CD8-positive, alpha-beta memory T cell (primary cell): ENCODE results near the gene TMEM132E. TPM values are rescaled to one million over a fixed set of nuclear protein-coding genes. Genes with fewer than 3 reads are reported as not detected.

Experiments
- CTCF ChIA-PET: fragments of 350-600 bp; sonication (Branson Sonifier 250); formaldehyde crosslinking; loops from one replicate; lab custom pipeline; 2021; ENCODE audit warnings: antibody characterized with exemption; lab: Charles Lee
- POLR2A ChIA-PET: fragments of 350-600 bp; sonication (Branson Sonifier 250); formaldehyde crosslinking; loops from one replicate; lab custom pipeline; 2021; ENCODE audit warnings: antibody characterized with exemption; lab: Charles Lee
- DNase-seq, 5 donors: peaks; one replicate each; pipeline versions ENCODE4 v3.0.0 to v3.0.0-alpha.2; 2020 to 2022; ENCODE audit warnings: mixed read lengths in 1 of 5
- H3K27ac ChIP-seq: one replicate; pipeline ENCODE4 v1.7.0; 2013; ENCODE audit warnings: low read depth, mild to moderate bottlenecking, low read length, moderate library complexity
- H3K27me3 ChIP-seq: 2 replicates; pipeline ENCODE4 v1.7.0; 2013; ENCODE audit warnings: low read length, mild to moderate bottlenecking; ENCODE audit not compliant: insufficient read depth, poor library complexity, severe bottlenecking
- H3K36me3 ChIP-seq: 2 replicates; pipeline ENCODE4 v1.7.0; 2013; ENCODE audit warnings: mild to moderate bottlenecking, low read length, moderate library complexity; ENCODE audit not compliant: insufficient read depth
- H3K4me1 ChIP-seq: 2 replicates; pipeline ENCODE4 v1.7.0; 2013; ENCODE audit warnings: mild to moderate bottlenecking, low read length, moderate library complexity; ENCODE audit not compliant: insufficient read depth
- H3K4me3 ChIP-seq: 2 replicates; pipeline ENCODE4 v1.7.0; 2013; ENCODE audit warnings: mild to moderate bottlenecking, low read length
- H3K9me3 ChIP-seq: 2 replicates; pipeline ENCODE4 v1.7.0; 2013; ENCODE audit warnings: mild to moderate bottlenecking, low read length
- H3K27ac Mint-ChIP-seq, 8 donors: one replicate each; pipeline ENCODE4 v1.8.0; 2020 to 2021; ENCODE audit warnings: mixed read lengths in 8 of 8, mild to moderate bottlenecking in 6 of 8, inconsistent platforms in 3 of 8, moderate library complexity in 3 of 8
- H3K27me3 Mint-ChIP-seq, 2 donors: one replicate each; pipeline ENCODE4 v1.8.0; 2020 to 2021; ENCODE audit warnings: mixed read lengths in 2 of 2, mild to moderate bottlenecking in 1 of 2, moderate library complexity in 1 of 2
- H3K36me3 Mint-ChIP-seq, 3 donors: one replicate each; pipeline ENCODE4 v1.8.0; 2020 to 2021; ENCODE audit warnings: mixed read lengths in 3 of 3, inconsistent platforms in 1 of 3, mild to moderate bottlenecking in 1 of 3
- H3K4me1 Mint-ChIP-seq, 3 donors: one replicate each; pipeline ENCODE4 v1.8.0; 2020 to 2021; ENCODE audit warnings: mixed read lengths in 3 of 3, inconsistent platforms in 1 of 3, mild to moderate bottlenecking in 1 of 3
- H3K4me3 Mint-ChIP-seq, 7 donors: one replicate each; pipeline ENCODE4 v1.8.0; 2020 to 2021; ENCODE audit warnings: mixed read lengths in 7 of 7, mild to moderate bottlenecking in 6 of 7, moderate library complexity in 4 of 7, inconsistent platforms in 2 of 7
- H3K9me3 Mint-ChIP-seq, 5 donors: one replicate each; pipeline ENCODE4 v1.8.0; 2020 to 2022; ENCODE audit warnings: mixed read lengths in 5 of 5, mild to moderate bottlenecking in 3 of 5, moderate library complexity in 2 of 5, inconsistent platforms in 1 of 5
- polyA plus RNA-seq: library from polyadenylated mRNA; unstranded; fragments of 300-500 nt; fragmentation: Illumina TruSeq; gene quantifications from one replicate; pipeline ENCODE4 v1.2.3, GENCODE V29; 2021
- total RNA-seq, 2 experiments: library from RNA; stranded (reverse); gene quantifications; one replicate each; pipeline ENCODE4 v1.2.3, GENCODE V29; 2021

Gene TMEM132E
- total and polyA plus RNA-seq, 3 experiments from 2014 or later = 0.24 TPM; not detected in 2

DNA sequence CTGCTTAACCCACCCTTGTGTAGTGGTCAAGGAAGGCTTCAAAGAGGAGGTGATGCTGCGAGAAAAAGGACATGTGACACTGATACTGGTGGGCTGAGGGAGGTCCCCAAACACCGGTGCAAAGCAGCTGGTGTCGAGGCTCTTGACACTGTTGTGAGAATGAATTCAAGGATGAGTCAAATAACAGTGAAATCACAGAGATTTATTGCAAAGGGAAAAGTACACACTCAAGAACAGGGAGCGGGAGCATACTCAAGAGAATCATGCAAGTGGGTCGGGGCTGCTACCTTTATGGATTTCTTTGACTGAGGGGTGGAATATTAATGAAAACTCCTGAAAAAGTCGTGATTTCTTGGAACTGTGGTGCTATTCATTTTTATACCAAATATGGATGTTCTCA lies 31.1 kb downstream of the TMEM132E start:
- Mint-ChIP-seq H3K36me3 (no peaks in the 10 kb centered on the region), H3K4me3 (no peak overlapping the region), H3K27me3 (peaks cover 41 to 81% of the 10 kb centered on the region in 2 donors), H3K9me3 (peaks cover 0 to 2% (median 0%) of the 10 kb centered on the region in 5 donors), H3K27ac (no peak overlapping the region), H3K4me1 (no peaks in the 10 kb centered on the region)
- no peaks in the 10 kb centered on the region for H3K9me3 ChIP-seq
- no peak for DNase-seq
- ChIA-PET POLR2A (no interaction called here), CTCF (no interaction called here)
- H3K4me1 ChIP-seq = no peaks in the 10 kb centered on the region
- H3K27me3 ChIP-seq = peaks cover 4% of the 10 kb centered on the region
- H3K36me3 ChIP-seq = no peaks in the 10 kb centered on the region
- H3K4me3 ChIP-seq = no peak overlapping the region
- no peak overlapping the region for H3K27ac ChIP-seq

DNA sequence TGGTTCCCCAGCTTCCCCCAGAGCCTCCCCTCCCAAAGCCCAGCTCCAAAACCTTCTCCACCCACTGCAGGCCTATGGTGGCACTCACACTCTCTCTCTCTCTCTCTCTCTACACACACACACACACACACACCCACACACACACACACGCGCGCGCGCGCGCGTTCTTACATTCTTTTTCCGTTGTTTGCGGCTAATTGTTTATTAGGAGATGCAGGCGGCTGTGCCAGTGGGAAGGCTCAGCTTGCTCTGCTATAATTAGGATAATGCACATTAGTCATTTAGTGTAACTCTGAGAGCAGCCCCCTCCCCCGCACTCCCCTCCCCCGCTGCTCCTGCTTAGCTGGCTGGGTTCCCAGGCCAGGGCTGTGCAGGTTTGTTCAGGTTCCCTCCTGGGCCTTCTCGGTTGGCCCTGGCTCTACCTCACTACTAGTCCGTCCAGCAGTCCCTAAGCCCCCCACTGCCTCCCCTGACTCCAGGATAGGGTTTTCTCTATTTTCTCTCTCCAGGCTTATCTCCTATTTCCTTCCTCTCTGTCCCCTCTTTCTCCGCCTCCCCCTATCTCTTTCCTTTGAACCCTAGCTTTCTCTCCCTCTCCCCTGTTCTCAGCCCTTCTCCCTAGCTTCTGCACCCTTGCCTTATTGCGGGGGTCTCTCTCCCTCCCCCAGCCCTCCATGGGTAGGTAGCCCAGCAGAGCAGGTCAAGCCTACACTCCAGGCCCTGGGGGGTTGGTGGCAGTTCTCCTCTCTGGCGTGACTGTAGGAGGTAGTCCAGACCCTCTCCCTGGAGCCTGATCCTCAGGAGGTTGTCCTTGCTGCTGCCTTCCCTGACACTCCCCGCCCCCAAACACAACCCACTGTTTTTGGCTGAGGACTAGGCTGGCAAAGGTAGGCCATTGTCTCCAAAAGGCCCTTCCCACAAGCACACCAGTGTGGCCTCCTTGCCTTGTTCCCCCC lies 34.0 kb downstream of the TMEM132E start:
- no peak overlapping the region for H3K27ac Mint-ChIP-seq
- peaks cover 34 to 76% of the 10 kb centered on the region in 2 donors for H3K27me3 Mint-ChIP-seq
- H3K4me1 Mint-ChIP-seq = no peaks in the 10 kb centered on the region
- peaks cover 0 to 2% (median 0%) of the 10 kb centered on the region in 5 donors for H3K9me3 Mint-ChIP-seq
- no peak overlapping the region for H3K27ac ChIP-seq
- no peak overlapping the region for H3K4me3 Mint-ChIP-seq
- no peaks in the 10 kb centered on the region for H3K36me3 Mint-ChIP-seq
- POLR2A ChIA-PET = no interaction called here
- H3K27me3 ChIP-seq = peaks cover 4% of the 10 kb centered on the region
- H3K9me3 ChIP-seq = no peaks in the 10 kb centered on the region
- no peaks in the 10 kb centered on the region for H3K36me3 ChIP-seq
- CTCF ChIA-PET = no interaction called here
- H3K4me3 ChIP-seq = no peak overlapping the region
- DNase-seq = no peak
- no peaks in the 10 kb centered on the region for H3K4me1 ChIP-seq

DNA sequence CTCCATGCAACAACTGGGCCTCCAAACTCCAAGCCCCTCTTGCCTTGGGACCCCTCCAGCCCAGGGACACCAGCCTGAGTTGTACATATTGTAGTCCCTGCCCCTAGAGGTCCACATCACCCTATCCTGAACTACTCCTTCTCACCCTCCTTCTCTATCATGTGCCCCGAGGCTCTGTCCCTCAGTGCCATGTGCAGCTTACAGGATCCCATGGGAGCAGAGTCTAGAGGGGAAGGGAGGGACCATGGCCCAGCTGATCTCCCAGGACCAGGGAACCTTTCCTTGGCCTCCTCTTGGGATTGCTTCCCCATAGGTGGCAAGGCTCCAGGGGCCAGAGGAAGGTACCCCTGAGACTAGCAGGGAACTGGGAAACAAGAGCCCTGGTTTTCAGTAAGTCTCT lies 35.3 kb downstream of the TMEM132E start:
- ChIA-PET POLR2A (no interaction called here), CTCF (no interaction called here)
- H3K27ac ChIP-seq = no peak overlapping the region
- H3K4me1 ChIP-seq = no peaks in the 10 kb centered on the region
- no peaks in the 10 kb centered on the region for H3K4me1 Mint-ChIP-seq
- no peaks in the 10 kb centered on the region for H3K9me3 ChIP-seq
- H3K27me3 Mint-ChIP-seq = peaks cover 28 to 72% of the 10 kb centered on the region in 2 donors
- peak overlapping the region in 1 of 8 donors; percentile 37 for H3K27ac Mint-ChIP-seq
- no peak for DNase-seq
- H3K9me3 Mint-ChIP-seq = peaks cover 0 to 2% (median 0%) of the 10 kb centered on the region in 5 donors
- no peak overlapping the region for H3K4me3 ChIP-seq
- no peaks in the 10 kb centered on the region for H3K36me3 Mint-ChIP-seq
- no peaks in the 10 kb centered on the region for H3K36me3 ChIP-seq
- no peak overlapping the region for H3K4me3 Mint-ChIP-seq
- peaks cover 4% of the 10 kb centered on the region for H3K27me3 ChIP-seq

DNA sequence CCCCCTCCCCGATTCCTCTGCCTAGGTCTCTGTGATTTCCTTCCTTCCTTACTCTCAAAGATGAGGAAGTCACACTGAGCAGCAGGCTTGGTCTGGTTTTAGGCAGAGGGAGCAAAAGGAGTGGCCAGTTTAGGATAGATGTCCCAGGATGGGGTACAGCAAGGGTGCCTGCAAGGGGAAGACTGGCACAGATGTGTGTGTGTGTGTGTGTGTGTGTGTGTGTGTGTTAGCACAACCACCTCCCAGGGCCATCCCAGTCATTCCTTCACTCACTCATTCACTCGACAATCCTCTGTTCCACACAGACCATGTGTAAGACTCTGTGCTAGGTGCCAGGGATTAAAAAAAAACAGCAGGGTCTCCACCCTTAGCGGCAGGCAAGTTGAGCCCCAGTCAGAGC lies 35.9 kb downstream of the TMEM132E start:
- ChIA-PET CTCF (no interaction called here), POLR2A (no interaction called here)
- Mint-ChIP-seq H3K27me3 (peaks cover 23 to 66% of the 10 kb centered on the region in 2 donors), H3K9me3 (peaks cover 0 to 2% (median 0%) of the 10 kb centered on the region in 5 donors), H3K4me3 (no peak overlapping the region), H3K27ac (no peak overlapping the region), H3K36me3 (no peaks in the 10 kb centered on the region), H3K4me1 (no peaks in the 10 kb centered on the region)
- Histone ChIP-seq H3K4me3 (no peak overlapping the region), H3K27me3 (peaks cover 4% of the 10 kb centered on the region), H3K4me1 (no peaks in the 10 kb centered on the region), H3K36me3 (no peaks in the 10 kb centered on the region), H3K27ac (no peak overlapping the region), H3K9me3 (no peaks in the 10 kb centered on the region)
- DNase-seq = no peak

DNA sequence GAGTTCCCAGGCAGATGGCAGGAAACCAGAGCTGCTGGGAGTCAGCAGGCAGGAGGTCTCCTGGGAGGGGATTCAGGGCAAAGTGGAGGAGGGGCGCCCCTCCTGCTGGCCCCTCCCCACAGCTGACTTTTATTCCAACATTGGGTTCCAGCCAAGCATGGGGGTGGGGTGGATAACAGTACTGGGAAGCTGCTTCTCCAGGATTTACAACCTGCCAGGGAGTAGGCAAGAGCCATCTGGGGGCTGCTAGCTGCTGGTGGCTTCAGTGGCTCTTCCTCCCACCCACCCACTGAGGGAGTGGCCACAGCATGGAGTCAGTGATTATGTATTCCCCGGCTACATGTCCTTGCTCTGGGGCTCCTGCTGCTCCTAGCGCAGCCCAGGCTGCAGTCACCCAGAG lies 36.8 kb downstream of the TMEM132E start:
- no peaks in the 10 kb centered on the region for H3K4me1 Mint-ChIP-seq
- H3K4me3 Mint-ChIP-seq = no peak overlapping the region
- CTCF ChIA-PET = no interaction called here
- no peaks in the 10 kb centered on the region for H3K36me3 ChIP-seq
- no peak for DNase-seq
- no peak overlapping the region for H3K27ac ChIP-seq
- H3K4me3 ChIP-seq = no peak overlapping the region
- H3K36me3 Mint-ChIP-seq = no peaks in the 10 kb centered on the region
- no peaks in the 10 kb centered on the region for H3K9me3 Mint-ChIP-seq
- no peaks in the 10 kb centered on the region for H3K9me3 ChIP-seq
- peaks cover under 1% of the 10 kb centered on the region for H3K27me3 ChIP-seq
- no peaks in the 10 kb centered on the region for H3K4me1 ChIP-seq
- H3K27ac Mint-ChIP-seq = no peak overlapping the region
- H3K27me3 Mint-ChIP-seq = peaks cover 21 to 66% of the 10 kb centered on the region in 2 donors
- POLR2A ChIA-PET = no interaction called here

DNA sequence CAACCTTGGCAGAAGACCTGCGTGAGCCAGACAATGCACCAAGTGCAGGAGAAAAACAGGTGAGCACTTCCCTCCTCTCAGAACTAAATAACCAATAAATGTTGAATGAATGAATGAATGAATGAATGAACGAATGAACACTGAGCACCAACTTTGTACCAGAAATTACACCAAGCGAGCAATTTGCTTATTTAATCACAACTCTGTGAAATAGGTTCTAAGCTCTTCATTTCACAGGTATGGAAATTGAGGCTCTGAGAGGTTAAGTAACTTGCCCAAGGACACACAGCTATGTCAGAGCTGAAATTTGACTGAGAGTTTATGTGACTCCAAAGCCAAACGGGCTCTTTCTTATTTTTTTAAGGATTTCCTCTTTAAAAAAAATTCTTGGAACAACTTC lies 38.0 kb downstream of the TMEM132E start:
- peaks cover 15 to 63% of the 10 kb centered on the region in 2 donors for H3K27me3 Mint-ChIP-seq
- H3K4me3 ChIP-seq = no peak overlapping the region
- no peaks in the 10 kb centered on the region for H3K4me1 Mint-ChIP-seq
- no peaks in the 10 kb centered on the region for H3K4me1 ChIP-seq
- ChIA-PET CTCF (no interaction called here), POLR2A (no interaction called here)
- no peaks in the 10 kb centered on the region for H3K9me3 Mint-ChIP-seq
- no peaks in the 10 kb centered on the region for H3K36me3 ChIP-seq
- H3K9me3 ChIP-seq = no peaks in the 10 kb centered on the region
- H3K27ac Mint-ChIP-seq = no peak overlapping the region
- no peak overlapping the region for H3K4me3 Mint-ChIP-seq
- peaks cover 3% of the 10 kb centered on the region for H3K27me3 ChIP-seq
- no peak overlapping the region for H3K27ac ChIP-seq
- no peak for DNase-seq
- H3K36me3 Mint-ChIP-seq = no peaks in the 10 kb centered on the region

DNA sequence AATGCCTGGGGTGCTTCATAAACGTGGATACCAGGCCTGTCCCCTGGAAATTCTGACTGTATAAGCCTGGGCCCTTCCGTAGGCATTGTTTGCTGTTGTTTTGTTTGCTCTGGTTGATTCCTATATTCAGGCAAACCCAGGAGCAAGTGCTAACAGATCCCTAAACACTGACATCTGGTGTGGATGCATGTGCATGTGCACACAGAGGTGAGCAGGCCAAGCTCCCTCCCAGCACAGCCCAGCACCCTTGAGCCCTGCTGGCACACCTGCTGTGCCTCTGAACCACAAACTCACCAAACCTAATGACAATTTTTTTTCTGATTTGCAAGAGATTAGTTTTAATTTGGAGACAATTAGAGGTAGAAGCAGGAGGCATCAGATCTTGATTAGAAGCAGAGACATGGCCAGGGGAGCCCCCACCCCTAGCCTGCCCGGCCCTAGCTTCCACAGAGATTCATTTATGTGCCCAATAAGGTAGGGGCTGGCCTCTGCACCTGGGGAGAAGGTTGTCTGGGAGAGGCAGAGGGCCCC lies 40.4 kb downstream of the TMEM132E start:
- Histone ChIP-seq H3K36me3 (no peaks in the 10 kb centered on the region), H3K4me1 (no peaks in the 10 kb centered on the region), H3K9me3 (no peaks in the 10 kb centered on the region), H3K27ac (no peak overlapping the region), H3K4me3 (no peak overlapping the region), H3K27me3 (peaks cover 7% of the 10 kb centered on the region)
- no peak overlapping the region for H3K4me3 Mint-ChIP-seq
- H3K27me3 Mint-ChIP-seq = peaks cover 22 to 66% of the 10 kb centered on the region in 2 donors
- CTCF ChIA-PET = no interaction called here
- no peak overlapping the region for H3K27ac Mint-ChIP-seq
- H3K9me3 Mint-ChIP-seq = no peaks in the 10 kb centered on the region
- POLR2A ChIA-PET = no interaction called here
- H3K4me1 Mint-ChIP-seq = no peaks in the 10 kb centered on the region
- H3K36me3 Mint-ChIP-seq = no peaks in the 10 kb centered on the region
- DNase-seq = no peak

DNA sequence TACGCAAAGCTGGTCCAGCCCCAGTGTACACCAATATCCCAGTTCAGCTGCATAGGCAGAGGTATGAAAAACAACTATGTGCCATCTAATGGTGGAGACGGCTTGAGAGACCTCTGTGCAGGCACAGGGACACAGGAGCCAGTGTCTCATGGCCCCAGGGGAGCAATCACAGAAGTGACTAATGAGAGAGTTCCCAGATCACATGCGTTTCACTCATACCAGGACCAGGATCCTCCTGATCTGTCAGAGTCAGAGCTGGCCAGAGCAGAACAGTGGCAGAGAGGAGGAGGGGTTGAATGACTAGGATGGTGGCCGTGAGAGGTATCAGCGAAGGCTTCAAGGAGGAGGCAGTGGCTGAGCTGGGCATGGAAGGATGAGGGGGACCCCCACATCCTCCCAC lies 41.1 kb downstream of the TMEM132E start:
- no peak for DNase-seq
- Mint-ChIP-seq H3K27ac (no peak overlapping the region), H3K27me3 (peaks cover 24 to 69% of the 10 kb centered on the region in 2 donors), H3K36me3 (no peaks in the 10 kb centered on the region), H3K9me3 (no peaks in the 10 kb centered on the region), H3K4me3 (no peak overlapping the region), H3K4me1 (no peaks in the 10 kb centered on the region)
- Histone ChIP-seq H3K27me3 (peaks cover 13% of the 10 kb centered on the region), H3K4me1 (no peaks in the 10 kb centered on the region), H3K27ac (no peak overlapping the region), H3K4me3 (no peak overlapping the region), H3K36me3 (no peaks in the 10 kb centered on the region), H3K9me3 (no peaks in the 10 kb centered on the region)
- ChIA-PET CTCF (no interaction called here), POLR2A (no interaction called here)
